OCI-LY3 (cell line): ENCODE measurements around the gene EVI5L.

ENCODE experiments used
- EZH2phosphoT487 ChIP-seq: fragments of 200-600 bp; shearing (Covaris generic); IDR thresholded peaks from 2 replicates; pipeline ENCODE4 v1.6.1; 2018; ENCODE audit warnings: antibody characterized with exemption, mixed run types, low read depth
- TF ChIP-seq, protein P1 (sequence below): fragments of 200-600, 300-600 bp; sonication (generic); IDR thresholded peaks from 2 replicates; pipeline ENCODE4 v1.5.1; 2014; ENCODE audit warnings: antibody characterized with exemption, low read length, low read depth

- TF ChIP-seq, protein P1, sequence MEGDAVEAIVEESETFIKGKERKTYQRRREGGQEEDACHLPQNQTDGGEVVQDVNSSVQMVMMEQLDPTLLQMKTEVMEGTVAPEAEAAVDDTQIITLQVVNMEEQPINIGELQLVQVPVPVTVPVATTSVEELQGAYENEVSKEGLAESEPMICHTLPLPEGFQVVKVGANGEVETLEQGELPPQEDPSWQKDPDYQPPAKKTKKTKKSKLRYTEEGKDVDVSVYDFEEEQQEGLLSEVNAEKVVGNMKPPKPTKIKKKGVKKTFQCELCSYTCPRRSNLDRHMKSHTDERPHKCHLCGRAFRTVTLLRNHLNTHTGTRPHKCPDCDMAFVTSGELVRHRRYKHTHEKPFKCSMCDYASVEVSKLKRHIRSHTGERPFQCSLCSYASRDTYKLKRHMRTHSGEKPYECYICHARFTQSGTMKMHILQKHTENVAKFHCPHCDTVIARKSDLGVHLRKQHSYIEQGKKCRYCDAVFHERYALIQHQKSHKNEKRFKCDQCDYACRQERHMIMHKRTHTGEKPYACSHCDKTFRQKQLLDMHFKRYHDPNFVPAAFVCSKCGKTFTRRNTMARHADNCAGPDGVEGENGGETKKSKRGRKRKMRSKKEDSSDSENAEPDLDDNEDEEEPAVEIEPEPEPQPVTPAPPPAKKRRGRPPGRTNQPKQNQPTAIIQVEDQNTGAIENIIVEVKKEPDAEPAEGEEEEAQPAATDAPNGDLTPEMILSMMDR: no peak
- no peak for TF ChIP-seq EZH2phosphoT487
These were observed 42.9 kb upstream of the EVI5L start for GRCh38 chr19:7787141-7787540.
